Common myeloid progenitor, CD34-positive (primary cell): ENCODE results near the gene HOXB4.

Experiments
- CTCF ChIA-PET: fragments of 350-600 bp; sonication (Branson Sonifier 250); formaldehyde crosslinking; loops from one replicate; lab custom pipeline; 2021; ENCODE audit warnings: antibody characterized with exemption; lab: Charles Lee
- POLR2A ChIA-PET: fragments of 350-600 bp; sonication (Branson Sonifier 250); formaldehyde crosslinking; loops from one replicate; lab custom pipeline; 2021; ENCODE audit warnings: antibody characterized with exemption; lab: Charles Lee
- DNase-seq, 3 donors: peaks; one replicate each; pipeline versions ENCODE4 v3.0.0 to v3.0.0-alpha.2; 2013
- H3K27ac ChIP-seq, 2 experiments: 1 replicate in 1 of 2; 2 replicates in 1 of 2; pipeline ENCODE4 v1.7.0; 2013; ENCODE audit warnings: inconsistent platforms in 2 of 2, low read length in 2 of 2, mild to moderate bottlenecking in 2 of 2, low read depth in 1 of 2, moderate library complexity in 1 of 2; ENCODE audit not compliant: severe bottlenecking in 2 of 2, insufficient read depth in 1 of 2, poor library complexity in 1 of 2
- H3K27me3 ChIP-seq, 5 experiments: replicated peaks in 2 of 5; 1 replicate in 3 of 5; 2 replicates in 2 of 5; pipeline versions ENCODE4 v1.6.1 to v1.7.0; 2013; ENCODE audit warnings: low read length in 4 of 5, mild to moderate bottlenecking in 2 of 5, moderate library complexity in 2 of 5, inconsistent platforms in 1 of 5; ENCODE audit not compliant: insufficient read depth in 5 of 5, control insufficient read depth in 4 of 5
- H3K36me3 ChIP-seq, 4 experiments: 1 replicate in 2 of 4; 2 replicates in 2 of 4; pipeline versions ENCODE4 v1.6.1 to v1.7.0; 2013; ENCODE audit warnings: low read length in 3 of 4, control low read depth in 1 of 4, mild to moderate bottlenecking in 1 of 4; ENCODE audit not compliant: control insufficient read depth in 4 of 4, insufficient read depth in 4 of 4
- H3K4me1 ChIP-seq, 4 experiments: 1 replicate in 3 of 4; 2 replicates in 1 of 4; pipeline versions ENCODE4 v1.6.1 to v1.7.1; 2013; ENCODE audit warnings: low read length in 3 of 4, mild to moderate bottlenecking in 3 of 4, control low read depth in 1 of 4, inconsistent platforms in 1 of 4, moderate library complexity in 1 of 4; ENCODE audit not compliant: control insufficient read depth in 4 of 4, insufficient read depth in 4 of 4; ENCODE audit errors: control extremely low read depth in 1 of 4
- H3K4me3 ChIP-seq, 7 experiments: 1 replicate in 4 of 7; 2 replicates in 3 of 7; pipeline versions ENCODE4 v1.5.1 to v1.7.0; 2013; ENCODE audit warnings: mild to moderate bottlenecking in 7 of 7, low read length in 6 of 7, moderate library complexity in 6 of 7, inconsistent platforms in 2 of 7, low read depth in 2 of 7, control low read depth in 1 of 7; ENCODE audit not compliant: insufficient read depth in 4 of 7, control insufficient read depth in 1 of 7; ENCODE audit errors: extremely low read depth in 1 of 7
- H3K9me3 ChIP-seq, 5 experiments: 1 replicate in 4 of 5; 2 replicates in 1 of 5; pipeline versions ENCODE4 v1.6.1 to v1.7.1; 2013; ENCODE audit warnings: low read length in 4 of 5, mild to moderate bottlenecking in 2 of 5, inconsistent platforms in 1 of 5, low read depth in 1 of 5, moderate library complexity in 1 of 5; ENCODE audit not compliant: control insufficient read depth in 4 of 5, insufficient read depth in 2 of 5; ENCODE audit errors: control extremely low read depth in 1 of 5
- WGBS: methylation state at CpG from one replicate; pipeline ENCODE4 v1.1.5; 2013; ENCODE audit not compliant: insufficient coverage; 5-methylcytosine and 5-hydroxymethylcytosine counted together

Gene HOXB4

GRCh38 chr17:48546924-48547807 lies 31.0 kb downstream of the HOXB4 start:
- ChIA-PET CTCF (interaction anchor here (0.6 to 3.6 kb wide), 15 partner anchors 10 to 282 kb away, joined by 3 to 16 read pairs (median 3); no protein-coding TSS in a partner anchor), POLR2A (interaction anchor here (0.5 to 1.4 kb wide), 10 partner anchors 10 to 665 kb away, joined by 3 to 7 read pairs (median 3); no protein-coding TSS in a partner anchor)
- H3K4me1 ChIP-seq: peaks cover 22 to 60% (median 48%) of the 10 kb centered on the region in 4 experiments
- peak overlapping the region; percentile 21 to 95 for H3K27ac ChIP-seq
- no peaks in the 10 kb centered on the region for H3K9me3 ChIP-seq
- 5% methylated on average over 6 of the region's 10 CpGs for WGBS
- no peaks in the 10 kb centered on the region for H3K27me3 ChIP-seq
- peak; percentile 82 to 97 (median 94) for DNase-seq
- peak overlapping the region in 5 of 7 experiments; percentile 32 to 68 (median 49) for H3K4me3 ChIP-seq
- H3K36me3 ChIP-seq: peaks cover 2 to 31% (median 19%) of the 10 kb centered on the region in 4 experiments

- Histone ChIP-seq H3K4me1 (peaks cover 22 to 67% (median 53%) of the 10 kb centered on the region in 4 experiments), H3K27me3 (no peaks in the 10 kb centered on the region), H3K27ac (peak overlapping the region; percentile 21 to 95), H3K4me3 (peak overlapping the region in 5 of 7 experiments; percentile 32 to 68 (median 45)), H3K36me3 (peaks cover 2 to 23% (median 11%) of the 10 kb centered on the region in 4 experiments), H3K9me3 (no peaks in the 10 kb centered on the region)
- no peak for DNase-seq
- WGBS: 38% methylated on average over 4 of the region's 10 CpGs
- POLR2A ChIA-PET: interaction anchor here (0.6 to 1.4 kb wide), 9 partner anchors 10 to 563 kb away, joined by 3 to 7 read pairs (median 3); no protein-coding TSS in a partner anchor
- CTCF ChIA-PET: interaction anchor here (0.5 to 3.6 kb wide), 10 partner anchors 11 to 62 kb away, joined by 3 to 16 read pairs (median 5); no protein-coding TSS in a partner anchor
These were observed 31.8 kb downstream of the HOXB4 start for GRCh38 chr17:48546137-48546923.

GRCh38 chr17:48545539-48545938 lies 32.6 kb downstream of the HOXB4 start:
- POLR2A ChIA-PET: no interaction called here
- no peak for DNase-seq

GRCh38 chr17:48545022-48545375 lies 33.2 kb downstream of the HOXB4 start, which contains the start of gene HOXB2:
HOXB2 (minus strand) TSS chr17:48545109; CDS start chr17:48544911, 198 bp downstream.
- POLR2A ChIA-PET: no interaction called here
- CTCF ChIA-PET: no interaction called here
- peak within 1 kb of the TSS; percentile 60 to 95 (median 89) for H3K4me3 ChIP-seq
- peaks cover 22 to 77% (median 60%) of the 10 kb centered on the region in 4 experiments for H3K4me1 ChIP-seq
- no peaks in the 10 kb centered on the region for H3K9me3 ChIP-seq
- H3K27ac ChIP-seq: peak within 1 kb of the TSS; percentile 83 to 95
- H3K36me3 ChIP-seq: peaks cover under 1 to 13% (median 5%) of the 10 kb centered on the region in 4 experiments
- WGBS: no CpG with 5 or more reads among the region's 12 CpGs
- no peaks in the 10 kb centered on the region for H3K27me3 ChIP-seq
- peak in 1 of 3 donors; percentile 34 for DNase-seq

More at GRCh38 chr17:48545539-48545938, 32.6 kb downstream of the HOXB4 start:
- Histone ChIP-seq H3K36me3 (peaks cover 2 to 19% (median 8%) of the 10 kb centered on the region in 4 experiments), H3K27ac (peak overlapping the region in 1 of 2 experiments; percentile 95), H3K9me3 (no peaks in the 10 kb centered on the region), H3K4me3 (peak overlapping the region in 2 of 7 experiments; percentile 10 to 95), H3K27me3 (no peaks in the 10 kb centered on the region), H3K4me1 (peaks cover 22 to 74% (median 59%) of the 10 kb centered on the region in 4 experiments)
- 80% methylated on average over 1 of the region's 1 CpG for WGBS
- CTCF ChIA-PET: interaction anchor here (3.6 kb wide), 1 partner anchor 34 kb away, joined by 15 read pairs; no protein-coding TSS in a partner anchor

GRCh38 chr17:48544349-48545021 lies 33.7 kb downstream of the HOXB4 start:
- H3K27ac ChIP-seq: peak overlapping the region; percentile 83 to 95
- peak; percentile 61 to 85 (median 78) for DNase-seq
- H3K36me3 ChIP-seq: peaks cover 0 to 8% (median 3%) of the 10 kb centered on the region in 4 experiments
- H3K4me3 ChIP-seq: peak overlapping the region; percentile 30 to 95 (median 89)
- CTCF ChIA-PET: interaction anchor here (0.7 to 1.4 kb wide), 3 partner anchors 10 to 35 kb away, joined by 3 to 6 read pairs (median 3); no protein-coding TSS in a partner anchor
- WGBS: 1% methylated on average over 16 of the region's 38 CpGs
- no peaks in the 10 kb centered on the region for H3K27me3 ChIP-seq
- POLR2A ChIA-PET: interaction anchor here (0.7 to 1.0 kb wide), 3 partner anchors 28 to 51 kb away, joined by 3 to 5 read pairs (median 4); no protein-coding TSS in a partner anchor
- H3K4me1 ChIP-seq: peaks cover 22 to 79% (median 63%) of the 10 kb centered on the region in 4 experiments
- no peaks in the 10 kb centered on the region for H3K9me3 ChIP-seq
